Subcutaneous abdominal adipose tissue (tissue), 5 donors: Measurements from ENCODE around the gene SLC6A17.
A peak's percentile ranks its signal among the peaks of the same experiment; 100 is the strongest.

ENCODE experiments used
- H3K27ac ChIP-seq: one replicate; pipeline ENCODE4 v1.7.0; 2013; ENCODE audit warnings: low read depth, mild to moderate bottlenecking, inconsistent platforms, low read length, moderate library complexity
- H3K27me3 ChIP-seq, 5 donors: one replicate each; pipeline ENCODE4 v1.7.0; 2013; ENCODE audit warnings: low read length in 5 of 5, inconsistent platforms in 1 of 5; ENCODE audit not compliant: control insufficient read depth in 5 of 5, insufficient read depth in 4 of 5
- H3K36me3 ChIP-seq, 5 donors: one replicate each; pipeline ENCODE4 v1.7.0; 2013; ENCODE audit warnings: low read length in 5 of 5; ENCODE audit not compliant: control insufficient read depth in 5 of 5, insufficient read depth in 5 of 5
- H3K4me1 ChIP-seq, 5 donors: one replicate each; pipeline ENCODE4 v1.7.0; 2013; ENCODE audit warnings: low read length in 5 of 5, mild to moderate bottlenecking in 3 of 5, moderate library complexity in 1 of 5; ENCODE audit not compliant: control insufficient read depth in 5 of 5, insufficient read depth in 5 of 5
- H3K4me3 ChIP-seq, 5 donors: one replicate each; pipeline ENCODE4 v1.7.0; 2013; ENCODE audit warnings: low read length in 5 of 5, low read depth in 1 of 5
- H3K9ac ChIP-seq, 5 donors: one replicate each; pipeline ENCODE4 v1.7.0; 2013; ENCODE audit warnings: low read length in 5 of 5, mild to moderate bottlenecking in 4 of 5, moderate library complexity in 3 of 5
- H3K9me3 ChIP-seq, 5 donors: one replicate each; pipeline ENCODE4 v1.7.0; 2013; ENCODE audit warnings: low read length in 5 of 5; ENCODE audit not compliant: control insufficient read depth in 5 of 5
- donor health status: healthy.
- donor health status: healthy.
- donor health status: healthy.
- donor health status: healthy.
- donor health status: healthy.

The SLC6A17 gene

DNA sequence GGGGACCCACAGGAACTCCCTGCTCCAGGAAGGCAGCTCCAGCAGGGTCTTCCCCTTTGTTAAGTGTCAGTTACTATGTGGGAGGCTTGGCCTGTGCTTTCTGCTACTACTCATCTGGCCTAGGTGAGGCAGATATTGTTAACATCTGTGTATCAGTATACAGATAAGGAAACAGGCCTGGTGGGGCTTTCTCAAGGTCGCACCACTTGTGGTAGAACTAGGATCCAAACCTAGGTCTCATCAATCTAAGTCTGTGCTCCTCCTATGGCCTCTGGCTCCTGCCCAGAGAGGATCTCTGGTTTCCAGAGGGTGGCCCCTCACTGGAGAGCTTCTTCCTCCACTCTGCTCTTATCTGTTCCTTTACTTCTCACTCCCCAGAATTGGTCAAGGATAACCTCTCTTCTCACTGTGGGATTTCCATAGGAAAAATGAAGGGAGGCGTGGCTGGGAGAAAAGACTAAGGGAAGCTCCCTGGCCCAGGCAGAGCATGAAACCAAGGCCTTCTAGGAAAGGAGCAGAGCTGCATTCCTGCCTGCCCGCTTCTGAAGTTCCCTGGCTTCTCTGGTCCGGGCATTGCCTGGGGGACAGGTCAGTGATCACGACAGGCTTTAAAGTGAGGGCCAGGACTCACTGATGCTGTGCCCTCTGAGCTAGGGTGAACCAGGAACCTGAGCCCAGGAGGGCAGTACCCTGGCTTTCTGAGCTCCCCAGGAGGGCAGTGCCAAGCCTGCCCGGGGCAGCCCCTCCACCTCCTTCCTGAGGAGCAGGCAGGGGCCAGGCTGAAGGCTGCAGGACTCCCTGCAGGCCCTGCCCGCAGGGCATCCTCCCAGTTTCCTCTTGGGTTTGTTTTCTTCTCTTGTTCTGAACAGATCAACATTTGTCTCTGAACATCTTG is 65.6 kb downstream of the SLC6A17 start:
- H3K4me1 ChIP-seq = peaks cover 0 to 48% (median 29%) of the 10 kb centered on the region in 5 donors
- H3K9me3 ChIP-seq = no peaks in the 10 kb centered on the region
- no peak overlapping the region for H3K4me3 ChIP-seq
- peaks cover 0 to 9% (median 0%) of the 10 kb centered on the region in 5 donors for H3K36me3 ChIP-seq
- peak overlapping the region in 1 of 5 donors; percentile 13 for H3K9ac ChIP-seq
- H3K27ac ChIP-seq = no peak overlapping the region
- peaks cover 0 to 4% (median 0%) of the 10 kb centered on the region in 5 donors for H3K27me3 ChIP-seq

GRCh38 chr1:110216844-110217444 is 66.7 kb downstream of the SLC6A17 start:
- H3K4me3 ChIP-seq = no peak overlapping the region
- no peak overlapping the region for H3K27ac ChIP-seq
- peaks cover 0 to 15% (median 0%) of the 10 kb centered on the region in 5 donors for H3K36me3 ChIP-seq
- H3K27me3 ChIP-seq = no peaks in the 10 kb centered on the region
- peaks cover 0 to 40% (median 20%) of the 10 kb centered on the region in 5 donors for H3K4me1 ChIP-seq
- no peak overlapping the region for H3K9ac ChIP-seq
- H3K9me3 ChIP-seq = no peaks in the 10 kb centered on the region

GRCh38 chr1:110218137-110218536 is 67.8 kb downstream of the SLC6A17 start:
- Histone ChIP-seq H3K9ac (no peak overlapping the region), H3K36me3 (peaks cover 0 to 19% (median 4%) of the 10 kb centered on the region in 5 donors), H3K27ac (no peak overlapping the region), H3K9me3 (no peaks in the 10 kb centered on the region), H3K4me3 (no peak overlapping the region), H3K4me1 (peaks cover 0 to 29% (median 11%) of the 10 kb centered on the region in 5 donors), H3K27me3 (no peaks in the 10 kb centered on the region)

DNA sequence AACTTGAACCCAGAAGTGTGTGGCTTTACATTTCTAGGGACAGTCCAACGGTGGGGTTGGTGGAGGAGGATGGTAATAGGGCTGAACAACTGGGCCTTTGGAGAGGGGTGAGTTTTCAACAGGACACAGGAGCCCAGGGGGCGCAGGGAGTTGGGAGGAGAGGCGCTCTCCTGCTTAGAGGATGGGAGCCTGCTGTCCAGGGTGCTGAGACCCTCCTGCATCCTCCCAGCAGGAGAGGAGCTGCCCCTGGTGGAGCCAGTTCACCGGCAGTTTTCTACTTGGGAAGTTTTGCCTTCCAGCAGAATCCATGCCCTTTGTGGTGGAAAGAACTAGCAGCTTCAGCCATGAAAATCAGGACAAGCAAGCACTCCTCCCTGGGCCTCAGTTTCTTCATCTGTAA is 68.4 kb downstream of the SLC6A17 start:
- Histone ChIP-seq H3K4me3 (no peak overlapping the region), H3K4me1 (peaks cover 0 to 23% (median 5%) of the 10 kb centered on the region in 5 donors), H3K9me3 (no peaks in the 10 kb centered on the region), H3K27me3 (no peaks in the 10 kb centered on the region), H3K9ac (no peak overlapping the region), H3K36me3 (peaks cover 0 to 25% (median 10%) of the 10 kb centered on the region in 5 donors), H3K27ac (no peak overlapping the region)

GRCh38 chr1:110220324-110220723 is 70.0 kb downstream of the SLC6A17 start:
- Histone ChIP-seq H3K4me3 (no peak overlapping the region), H3K27me3 (no peaks in the 10 kb centered on the region), H3K27ac (no peak overlapping the region), H3K9ac (no peak overlapping the region), H3K36me3 (peaks cover 0 to 40% (median 12%) of the 10 kb centered on the region in 5 donors), H3K4me1 (peaks cover 0 to 7% (median under 1%) of the 10 kb centered on the region in 5 donors), H3K9me3 (no peaks in the 10 kb centered on the region)

- Histone ChIP-seq H3K9me3 (no peaks in the 10 kb centered on the region), H3K4me3 (no peak overlapping the region), H3K4me1 (peaks cover 0 to 4% (median 0%) of the 10 kb centered on the region in 5 donors), H3K36me3 (peaks cover 0 to 44% (median 14%) of the 10 kb centered on the region in 5 donors), H3K9ac (no peak overlapping the region), H3K27ac (no peak overlapping the region), H3K27me3 (no peaks in the 10 kb centered on the region)
These were observed 70.8 kb downstream of the SLC6A17 start for GRCh38 chr1:110221119-110221518.

GRCh38 chr1:110223127-110223526 is 72.8 kb downstream of the SLC6A17 start:
- H3K36me3 ChIP-seq = peaks cover 0 to 58% (median 29%) of the 10 kb centered on the region in 5 donors
- H3K27me3 ChIP-seq = no peaks in the 10 kb centered on the region
- H3K9ac ChIP-seq = no peak overlapping the region
- no peak overlapping the region for H3K4me3 ChIP-seq
- H3K27ac ChIP-seq = no peak overlapping the region
- no peaks in the 10 kb centered on the region for H3K9me3 ChIP-seq
- H3K4me1 ChIP-seq = no peaks in the 10 kb centered on the region

DNA sequence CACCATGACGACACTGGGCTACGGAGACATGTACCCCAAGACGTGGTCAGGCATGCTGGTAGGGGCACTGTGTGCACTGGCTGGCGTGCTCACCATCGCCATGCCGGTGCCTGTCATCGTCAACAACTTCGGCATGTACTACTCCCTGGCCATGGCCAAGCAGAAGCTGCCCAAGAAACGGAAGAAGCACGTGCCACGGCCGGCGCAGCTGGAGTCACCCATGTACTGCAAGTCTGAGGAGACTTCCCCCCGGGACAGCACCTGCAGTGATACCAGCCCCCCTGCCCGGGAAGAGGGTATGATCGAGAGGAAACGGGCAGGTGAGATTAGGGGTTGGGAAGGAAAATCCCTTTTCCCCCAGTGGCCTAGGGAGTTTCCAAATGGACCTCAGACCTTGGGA is 73.3 kb downstream of the SLC6A17 start:
- Histone ChIP-seq H3K9me3 (no peaks in the 10 kb centered on the region), H3K27ac (no peak overlapping the region), H3K4me3 (no peak overlapping the region), H3K9ac (no peak overlapping the region), H3K36me3 (peaks cover 0 to 60% (median 29%) of the 10 kb centered on the region in 5 donors), H3K27me3 (no peaks in the 10 kb centered on the region), H3K4me1 (no peaks in the 10 kb centered on the region)

DNA sequence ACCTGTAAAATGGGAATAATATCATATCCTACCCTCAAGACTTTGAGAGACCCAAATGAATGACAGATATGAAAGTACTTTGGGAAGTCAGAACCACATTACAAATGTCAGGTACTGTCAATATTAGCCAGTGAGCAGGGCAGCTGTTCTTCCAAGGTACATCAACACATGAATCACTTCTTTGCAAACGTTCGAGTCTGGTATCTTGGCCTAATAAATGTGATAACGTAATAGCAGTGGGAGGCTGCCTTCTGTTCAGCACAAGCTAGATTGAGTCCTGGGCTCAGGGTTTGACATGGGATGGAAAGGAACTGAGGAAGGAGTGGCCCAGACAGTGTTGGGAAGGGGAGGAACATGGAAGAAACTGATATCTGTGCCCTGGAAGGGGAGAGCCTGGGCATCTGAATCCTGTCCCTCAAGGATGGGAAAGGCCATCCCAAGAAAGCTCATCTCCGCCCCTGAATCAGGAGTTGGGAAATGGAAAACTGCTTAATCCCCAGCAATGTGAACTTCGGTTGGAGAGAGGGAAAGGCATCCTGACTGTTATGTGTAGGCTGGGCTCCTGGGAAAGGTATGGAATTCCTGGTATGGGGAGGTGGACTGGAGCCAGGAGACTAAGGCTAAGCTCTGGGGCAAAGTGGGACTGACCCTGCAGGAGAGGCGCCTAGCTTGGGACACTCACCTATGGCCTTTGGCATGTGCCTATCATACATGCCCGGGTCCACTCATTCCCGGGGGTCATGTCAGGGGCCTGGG is 74.1 kb downstream of the SLC6A17 start:
- Histone ChIP-seq H3K9ac (no peak overlapping the region), H3K4me1 (no peaks in the 10 kb centered on the region), H3K27ac (no peak overlapping the region), H3K4me3 (no peak overlapping the region), H3K9me3 (no peaks in the 10 kb centered on the region), H3K27me3 (no peaks in the 10 kb centered on the region), H3K36me3 (peaks cover 0 to 69% (median 30%) of the 10 kb centered on the region in 5 donors)
